Sigmoid colon (tissue), 4 donors: ENCODE measurements around the gene COBLL1.

ENCODE experiments used
- POLR2A ChIP-seq, 2 donors: fragments of 450-650 bp; IDR thresholded peaks; one replicate each; pipeline ENCODE4 v1.6.1; 2016; ENCODE audit warnings: antibody characterized with exemption in 2 of 2, mild to moderate bottlenecking in 2 of 2, moderate library complexity in 2 of 2
- POLR2AphosphoS5 ChIP-seq, 4 donors: sonication (generic); formaldehyde crosslinking; IDR thresholded peaks; one replicate each; pipeline ENCODE4 v1.6.1; 2017; ENCODE audit warnings: antibody characterized with exemption in 4 of 4

DNA sequence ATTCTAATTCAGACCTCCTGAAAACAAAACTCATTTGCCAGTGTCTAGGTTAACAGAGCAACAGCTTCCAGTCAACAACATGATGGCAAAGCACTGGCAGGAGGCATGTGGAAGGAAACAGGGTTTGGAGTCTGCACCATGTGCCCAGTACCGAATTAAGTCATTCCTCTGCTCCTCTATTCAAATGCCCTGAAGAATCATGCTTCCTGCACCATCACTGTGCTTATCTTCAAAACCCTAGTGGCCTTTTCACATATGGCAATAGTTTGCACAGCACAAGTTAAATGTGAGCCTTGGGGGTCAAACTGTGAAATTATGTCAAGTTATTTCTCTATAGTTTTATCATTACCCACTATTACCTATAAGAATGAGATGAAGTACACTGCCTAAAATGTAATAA is 145.0 kb downstream of the COBLL1 start:
- TF ChIP-seq POLR2A (IDR thresholded peaks at IDR 0.05), result no peak
- TF ChIP-seq POLR2AphosphoS5 (IDR thresholded peaks at IDR 0.05), result no peak
